HL-60 (cell line): ENCODE data around the gene SAMD14.

Source experiments
- CTCF ChIP-seq: IDR thresholded peaks from one replicate; pipeline ENCODE4 v1.5.1; 2011; ENCODE audit warnings: low read length, control low read depth, inconsistent platforms; ENCODE audit not compliant: insufficient read depth
- GABPA ChIP-seq: IDR thresholded peaks from 2 replicates; pipeline ENCODE4 v1.6.1; 2012; ENCODE audit warnings: low read depth
- POLR2AphosphoS5 ChIP-seq: IDR thresholded peaks from 2 replicates; pipeline ENCODE4 v1.6.1; 2012; ENCODE audit warnings: low read depth
- REST ChIP-seq: IDR thresholded peaks from 2 replicates; pipeline ENCODE4 v1.6.1; 2012; ENCODE audit warnings: low read depth; ENCODE audit not compliant: insufficient replicate concordance
- SPI1 ChIP-seq: IDR thresholded peaks from 2 replicates; pipeline ENCODE4 v1.6.1; 2012; ENCODE audit warnings: low read depth, mild to moderate bottlenecking, borderline replicate concordance

- TF ChIP-seq CTCF (no peak), REST (no peak), SPI1 (no peak), GABPA (no peak), POLR2AphosphoS5 (no peak)
Measured at GRCh38 chr17:50118076-50118827, 11.7 kb downstream of the SAMD14 start.
